SK-N-SH (cell line): Measurements from ENCODE around the gene SMPD3.

Experiments used
- NFIC ChIP-seq: IDR thresholded peaks from 2 replicates; pipeline ENCODE4 v1.4.0; 2012; ENCODE audit warnings: borderline replicate concordance
- RXRA ChIP-seq: IDR thresholded peaks from 2 replicates; pipeline ENCODE4 v1.4.0; 2012; ENCODE audit warnings: low read depth, mild to moderate bottlenecking, borderline replicate concordance
- TF ChIP-seq, protein P1 (sequence below): fragments of 200-600 bp; sonication (generic); IDR thresholded peaks from 2 replicates; pipeline ENCODE4 v1.6.1; 2017; ENCODE audit warnings: antibody characterized with exemption, mild to moderate bottlenecking, moderate library complexity

GRCh38 chr16:68388124-68388523 lies 60.2 kb downstream of the SMPD3 start:
- TF ChIP-seq RXRA (no peak), NFIC (no peak)
- TF ChIP-seq, protein P1, sequence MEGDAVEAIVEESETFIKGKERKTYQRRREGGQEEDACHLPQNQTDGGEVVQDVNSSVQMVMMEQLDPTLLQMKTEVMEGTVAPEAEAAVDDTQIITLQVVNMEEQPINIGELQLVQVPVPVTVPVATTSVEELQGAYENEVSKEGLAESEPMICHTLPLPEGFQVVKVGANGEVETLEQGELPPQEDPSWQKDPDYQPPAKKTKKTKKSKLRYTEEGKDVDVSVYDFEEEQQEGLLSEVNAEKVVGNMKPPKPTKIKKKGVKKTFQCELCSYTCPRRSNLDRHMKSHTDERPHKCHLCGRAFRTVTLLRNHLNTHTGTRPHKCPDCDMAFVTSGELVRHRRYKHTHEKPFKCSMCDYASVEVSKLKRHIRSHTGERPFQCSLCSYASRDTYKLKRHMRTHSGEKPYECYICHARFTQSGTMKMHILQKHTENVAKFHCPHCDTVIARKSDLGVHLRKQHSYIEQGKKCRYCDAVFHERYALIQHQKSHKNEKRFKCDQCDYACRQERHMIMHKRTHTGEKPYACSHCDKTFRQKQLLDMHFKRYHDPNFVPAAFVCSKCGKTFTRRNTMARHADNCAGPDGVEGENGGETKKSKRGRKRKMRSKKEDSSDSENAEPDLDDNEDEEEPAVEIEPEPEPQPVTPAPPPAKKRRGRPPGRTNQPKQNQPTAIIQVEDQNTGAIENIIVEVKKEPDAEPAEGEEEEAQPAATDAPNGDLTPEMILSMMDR: no peak
